Erythroblast (primary cell): ENCODE measurements around the gene APOC3.

Experiments used
- GATA1 ChIP-seq: IDR thresholded peaks from 2 replicates; pipeline ENCODE4 v1.6.1; 2011; ENCODE audit warnings: low read depth, mild to moderate bottlenecking, control low read depth, low read length, moderate library complexity
- POLR2A ChIP-seq: IDR thresholded peaks from 2 replicates; pipeline ENCODE4 v1.6.1; 2011; ENCODE audit warnings: mild to moderate bottlenecking, low read length

DNA sequence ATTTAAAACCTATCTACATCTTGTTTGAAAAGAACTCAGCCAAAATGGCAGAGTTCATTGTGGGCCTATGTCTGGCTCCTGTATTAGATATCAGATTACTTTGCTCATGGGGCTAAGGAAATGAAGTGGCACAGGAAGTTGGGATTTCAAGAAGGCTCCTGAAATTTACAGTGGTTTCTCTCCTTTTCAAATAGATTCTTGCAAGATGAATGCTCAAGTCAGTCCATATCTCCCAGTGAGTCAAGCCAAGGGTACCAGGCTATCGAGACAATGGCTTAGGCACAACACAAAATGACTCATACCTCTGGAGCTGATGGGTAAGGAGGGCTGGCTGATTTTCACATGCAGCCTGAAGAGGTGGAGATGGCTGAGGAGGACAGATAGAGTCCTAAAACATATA, 31.8 kb downstream of the APOC3 start:
- TF ChIP-seq POLR2A (no peak), GATA1 (no peak)
